HCT116 (cell line): Measurements from ENCODE around the gene GNA12. TPM values are rescaled to one million over a fixed set of nuclear protein-coding genes. Genes with fewer than 3 reads are reported as not detected.

Source experiments
- ATAC-seq: fragments of 200-7000 bp; cut with Tn5 transposase; 2 replicates; pipeline ENCODE4 v1.9.1; 2020; ENCODE audit warnings: mild to moderate bottlenecking, moderate library complexity
- BruUV-seq: library from RNA; stranded (reverse); fragments of 400-500 nt; replicated peaks from 2 replicates; lab custom pipeline; 2021; lab: Mats Ljungman, UMichigan
- CTCF ChIA-PET: fragments of 300-600 bp; sonication (Branson Sonifier 250); formaldehyde crosslinking; loops from one replicate; lab custom pipeline; 2021; ENCODE audit warnings: antibody characterized with exemption; lab: Charles Lee
- POLR2A ChIA-PET: fragments of 300-600, 350-600 bp; sonication (Branson Sonifier 250); formaldehyde crosslinking; loops from one replicate; lab custom pipeline; 2021; ENCODE audit warnings: antibody characterized with exemption; lab: Charles Lee
- RAD21 ChIA-PET, 2 experiments: fragments of 300-600 bp; sonication (Branson Sonifier 250); formaldehyde crosslinking; loops; one replicate each; lab custom pipeline; 2023; ENCODE audit warnings: low total read pairs in 2 of 2; ENCODE audit not compliant: uncharacterized antibody in 2 of 2, unreplicated experiment in 2 of 2, low non-redundant PET in 1 of 2; lab: Charles Lee
- DNase-seq: peaks from one replicate; pipeline ENCODE4 v3.0.0-alpha.2; 2010; ENCODE audit warnings: low read depth, low spot score
- H2AFZ ChIP-seq: fragments of 200-600 bp; shearing (Covaris generic), sonication (generic); 2 replicates; pipeline ENCODE4 v1.6.1; 2017; ENCODE audit warnings: low read depth, mixed run types, mixed read lengths, antibody characterized with exemption, low read length; ENCODE audit not compliant: poor library complexity, severe bottlenecking
- H3K27ac ChIP-seq: 2 replicates; pipeline ENCODE4 v1.5.1; 2012; ENCODE audit warnings: low read depth, low read length
- H3K27me3 ChIP-seq: fragments of 200-600 bp; sonication (generic); 2 replicates; pipeline ENCODE4 v1.6.1; 2016; ENCODE audit warnings: mixed run types, low read length, mixed read lengths; ENCODE audit not compliant: insufficient read depth
- H3K36me3 ChIP-seq, 2 experiments: fragments of 200-500 bp in 1 of 2; fragments of 200-600 bp in 1 of 2; sonication (Bioruptor generic) in 1 of 2; sonication (generic) in 1 of 2; 2 replicates each; pipeline versions ENCODE4 v1.5.1 to v1.6.1; 2014 to 2016; ENCODE audit warnings: low read length in 2 of 2, inconsistent platforms in 1 of 2, mixed read lengths in 1 of 2, mixed run types in 1 of 2; ENCODE audit not compliant: insufficient read depth in 2 of 2, control insufficient read depth in 1 of 2
- H3K4me1 ChIP-seq, 2 experiments: fragments of 200-600 bp in 1 of 2; sonication (generic) in 1 of 2; 2 replicates each; pipeline versions ENCODE4 v1.5.1 to v1.6.1; 2012 to 2017; ENCODE audit warnings: low read length in 2 of 2, inconsistent platforms in 1 of 2, mild to moderate bottlenecking in 1 of 2, mixed read lengths in 1 of 2, mixed run types in 1 of 2, moderate library complexity in 1 of 2; ENCODE audit not compliant: insufficient read depth in 2 of 2, control insufficient read depth in 1 of 2
- H3K4me2 ChIP-seq: fragments of 200-600 bp; sonication (generic); 2 replicates; pipeline ENCODE4 v1.6.1; 2017; ENCODE audit warnings: mixed run types, low read length, mixed read lengths
- H3K4me3 ChIP-seq, 2 experiments: fragments of 200-600 bp in 1 of 2; sonication (generic) in 1 of 2; replicated peaks in 1 of 2; 2 replicates each; pipeline ENCODE4 v1.5.1; 2011 to 2016; ENCODE audit warnings: low read length in 2 of 2, control low read depth in 1 of 2, low read depth in 1 of 2, mild to moderate bottlenecking in 1 of 2, mixed read lengths in 1 of 2, mixed run types in 1 of 2
- H3K79me2 ChIP-seq: fragments of 200-600 bp; sonication (generic); 2 replicates; pipeline ENCODE4 v1.6.1; 2017; ENCODE audit warnings: mild to moderate bottlenecking, mixed run types, low read length, moderate library complexity, mixed read lengths; ENCODE audit not compliant: insufficient read depth
- H3K9ac ChIP-seq: fragments of 200-600 bp; sonication (generic); 2 replicates; pipeline ENCODE4 v1.6.1; 2016; ENCODE audit warnings: low read length, mixed read lengths
- H3K9me2 ChIP-seq: fragments of 200-600 bp; sonication (generic), shearing (Covaris generic); 2 replicates; pipeline ENCODE4 v1.6.1; 2017; ENCODE audit warnings: mixed run types, mild to moderate bottlenecking, moderate library complexity; ENCODE audit not compliant: insufficient read depth
- H3K9me3 ChIP-seq, 2 experiments: fragments of 200-500 bp in 1 of 2; fragments of 200-600 bp in 1 of 2; sonication (Bioruptor generic) in 1 of 2; sonication (generic) in 1 of 2; 2 replicates each; pipeline ENCODE4 v1.6.1; 2014 to 2017; ENCODE audit warnings: low read length in 2 of 2, mixed read lengths in 2 of 2, inconsistent platforms in 1 of 2, low read depth in 1 of 2, mild to moderate bottlenecking in 1 of 2, mixed run types in 1 of 2, moderate library complexity in 1 of 2; ENCODE audit not compliant: control insufficient read depth in 1 of 2, insufficient read depth in 1 of 2
- H4K20me1 ChIP-seq: fragments of 200-600 bp; sonication (generic), shearing (Covaris generic); 2 replicates; pipeline ENCODE4 v1.6.1; 2017; ENCODE audit warnings: mixed run types, mild to moderate bottlenecking, moderate library complexity; ENCODE audit not compliant: insufficient read depth
- EZH2phosphoT487 ChIP-seq: fragments of 200-600 bp; IDR thresholded peaks from 2 replicates; pipeline ENCODE4 v1.6.1; 2018; ENCODE audit warnings: antibody characterized with exemption, borderline replicate concordance
- JUND ChIP-seq: IDR thresholded peaks from 2 replicates; pipeline ENCODE4 v1.6.1; 2012
- MAX ChIP-seq: IDR thresholded peaks from 2 replicates; pipeline ENCODE4 v1.6.1; 2012
- POLR2AphosphoS5 ChIP-seq: IDR thresholded peaks from 2 replicates; pipeline ENCODE4 v1.6.1; 2011; ENCODE audit warnings: mild to moderate bottlenecking, low read depth, low read length, moderate library complexity
- YY1 ChIP-seq: IDR thresholded peaks from 2 replicates; pipeline ENCODE4 v1.6.1; 2011; ENCODE audit warnings: low read length, low read depth, moderate library complexity, mild to moderate bottlenecking; ENCODE audit not compliant: insufficient replicate concordance; ENCODE audit errors: extremely low read depth
- ZFX ChIP-seq: fragments of 450-650 bp; IDR thresholded peaks from 2 replicates; pipeline ENCODE4 v1.6.1; 2017
- intact Hi-C: fragments of 100-400 bp; cut with micrococcal nuclease; formaldehyde crosslinking; loops from 2 replicates; pipeline ENCODE4 v1.10.0; 2022
- total RNA-seq: library from RNA; stranded (reverse); gene quantifications from one replicate; pipeline ENCODE4 v1.2.1, GENCODE V29; 2021; ENCODE audit not compliant: unreplicated experiment
- TF ChIP-seq, protein P1 (sequence below): IDR thresholded peaks from 2 replicates; pipeline ENCODE4 v1.6.1; 2011; ENCODE audit warnings: mild to moderate bottlenecking, low read length, moderate library complexity; ENCODE audit not compliant: insufficient replicate concordance; ENCODE audit errors: extremely low read depth

The GNA12 gene
- total RNA-seq, 1 experiment from 2014 or later: 32.6 TPM

DNA sequence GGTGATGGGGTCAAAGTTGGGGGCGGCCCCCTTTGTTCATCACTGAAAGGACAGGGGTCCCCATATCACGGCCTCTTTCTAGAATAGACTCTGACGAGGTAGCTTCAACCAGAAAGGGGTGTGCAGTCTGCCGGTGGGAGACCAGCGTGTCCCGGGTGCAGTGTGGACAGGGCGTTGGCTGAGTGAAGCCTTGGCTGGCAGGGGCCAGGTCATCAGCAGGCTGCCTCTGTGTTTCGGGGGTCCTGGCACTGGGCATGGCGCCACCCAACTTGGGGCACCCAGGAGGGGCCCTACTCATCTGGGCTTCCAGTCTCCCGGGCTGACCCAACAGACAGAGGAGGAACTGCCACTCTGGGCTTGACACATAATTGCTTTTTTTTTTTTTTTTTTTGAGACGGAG is 159.6 kb downstream of the GNA12 start (continued):
- TF ChIP-seq, protein P1, sequence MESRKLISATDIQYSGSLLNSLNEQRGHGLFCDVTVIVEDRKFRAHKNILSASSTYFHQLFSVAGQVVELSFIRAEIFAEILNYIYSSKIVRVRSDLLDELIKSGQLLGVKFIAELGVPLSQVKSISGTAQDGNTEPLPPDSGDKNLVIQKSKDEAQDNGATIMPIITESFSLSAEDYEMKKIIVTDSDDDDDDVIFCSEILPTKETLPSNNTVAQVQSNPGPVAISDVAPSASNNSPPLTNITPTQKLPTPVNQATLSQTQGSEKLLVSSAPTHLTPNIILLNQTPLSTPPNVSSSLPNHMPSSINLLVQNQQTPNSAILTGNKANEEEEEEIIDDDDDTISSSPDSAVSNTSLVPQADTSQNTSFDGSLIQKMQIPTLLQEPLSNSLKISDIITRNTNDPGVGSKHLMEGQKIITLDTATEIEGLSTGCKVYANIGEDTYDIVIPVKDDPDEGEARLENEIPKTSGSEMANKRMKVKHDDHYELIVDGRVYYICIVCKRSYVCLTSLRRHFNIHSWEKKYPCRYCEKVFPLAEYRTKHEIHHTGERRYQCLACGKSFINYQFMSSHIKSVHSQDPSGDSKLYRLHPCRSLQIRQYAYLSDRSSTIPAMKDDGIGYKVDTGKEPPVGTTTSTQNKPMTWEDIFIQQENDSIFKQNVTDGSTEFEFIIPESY: no peak
- TF ChIP-seq YY1 (no peak), JUND (no peak)

DNA sequence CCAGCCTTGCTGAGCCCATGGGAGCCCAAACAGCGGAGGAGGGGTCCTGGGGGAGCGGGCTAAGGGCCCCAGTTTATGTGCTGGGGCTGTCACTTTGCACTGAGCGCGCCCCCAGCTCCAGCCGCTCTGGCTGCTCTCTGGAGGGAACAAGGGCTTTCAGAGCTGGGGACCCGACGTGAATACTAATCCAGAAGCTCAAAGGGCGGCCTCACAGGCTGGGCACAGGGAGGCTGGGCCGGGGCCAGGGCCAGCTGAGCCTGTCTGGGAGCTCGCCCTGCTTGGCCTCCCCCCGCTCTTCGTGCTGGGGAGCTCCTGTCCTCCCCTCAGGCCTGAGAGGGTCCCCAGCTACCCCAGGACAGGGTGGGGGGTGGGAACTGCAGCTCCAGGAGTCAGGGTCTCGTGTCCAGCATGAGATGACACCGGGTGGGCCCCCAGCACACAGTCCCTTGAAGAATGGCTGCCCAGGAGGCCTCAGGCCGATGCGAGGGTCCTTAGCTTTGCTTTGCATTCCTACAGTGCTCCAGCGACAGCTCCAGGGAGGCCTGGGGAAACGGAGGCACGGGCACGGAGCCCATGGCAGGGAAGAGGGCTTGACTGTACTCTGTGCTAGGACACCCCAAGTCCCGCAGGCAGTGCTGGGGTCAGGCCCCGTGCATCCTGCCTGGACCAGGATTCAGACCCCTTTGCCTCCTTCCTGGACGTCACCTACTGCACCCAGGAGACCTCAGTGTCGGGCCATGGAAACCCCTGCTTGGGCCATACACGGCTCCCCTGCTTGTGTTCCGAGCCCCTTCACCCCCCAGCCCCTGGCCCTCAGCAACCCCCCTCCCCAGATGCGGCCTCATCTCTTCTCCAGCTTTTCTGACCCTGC is 161.9 kb downstream of the GNA12 start:
- Histone ChIP-seq H4K20me1 (no peaks in the 10 kb centered on the region), H3K4me2 (no peak overlapping the region), H3K79me2 (no peaks in the 10 kb centered on the region), H3K27ac (no peak overlapping the region), H2AFZ (no peak overlapping the region), H3K9ac (no peak overlapping the region), H3K36me3 (no peaks in the 10 kb centered on the region), H3K9me3 (no peaks in the 10 kb centered on the region), H3K4me1 (peaks cover 0 to 5% of the 10 kb centered on the region in 2 experiments; a peak in 1 of 4 replicates), H3K9me2 (no peaks in the 10 kb centered on the region), H3K27me3 (no peaks in the 10 kb centered on the region), H3K4me3 (no peak overlapping the region)
- BruUV-seq: no TSS peak
- intact Hi-C loops: loop anchor here (1.0 to 10.0 kb wide), 2 partner anchors 117 to 231 kb away; no protein-coding TSS in a partner anchor
- no peak for DNase-seq
- ATAC-seq: no peak
- TF ChIP-seq MAX (no peak), EZH2phosphoT487 (no peak), ZFX (no peak), POLR2AphosphoS5 (no peak)
- ChIA-PET CTCF (interaction anchor here (0.7 to 2.9 kb wide), 3 partner anchors 11 to 231 kb away, joined by 3 to 19 read pairs (median 12); no protein-coding TSS in a partner anchor), RAD21 (no interaction called here), POLR2A (no interaction called here)
